H9 (cell line): ENCODE results near the gene SDK2. TPM values are rescaled to one million over a fixed set of nuclear protein-coding genes. Genes with fewer than 3 reads are reported as not detected.

Experiments used
- DNase-seq: peaks from one replicate; pipeline ENCODE4 v3.0.0-alpha.2; 2017
- H2AFZ ChIP-seq: one replicate; pipeline ENCODE4 v1.6.1; 2013; ENCODE audit warnings: mild to moderate bottlenecking, low read length, control low read depth, moderate library complexity
- H2AK5ac ChIP-seq: 2 replicates; pipeline ENCODE4 v1.6.1; 2013; ENCODE audit warnings: low read length, control low read depth, mixed read lengths; ENCODE audit not compliant: insufficient read length
- H2BK120ac ChIP-seq: one replicate; pipeline ENCODE4 v1.6.1; 2013; ENCODE audit warnings: low read depth, mild to moderate bottlenecking, low read length, control low read depth, inconsistent platforms; ENCODE audit not compliant: poor library complexity, severe bottlenecking
- H2BK12ac ChIP-seq: 2 replicates; pipeline ENCODE4 v1.6.1; 2013; ENCODE audit warnings: low read length, control low read depth, mixed read lengths, low read depth; ENCODE audit not compliant: insufficient read length
- H2BK15ac ChIP-seq: 2 replicates; pipeline ENCODE4 v1.6.1; 2013; ENCODE audit warnings: low read depth, low read length, control low read depth
- H2BK20ac ChIP-seq: one replicate; pipeline ENCODE4 v1.6.1; 2013; ENCODE audit warnings: low read depth, mild to moderate bottlenecking, low read length, control low read depth, inconsistent platforms; ENCODE audit not compliant: poor library complexity, severe bottlenecking
- H2BK5ac ChIP-seq: 2 replicates; pipeline ENCODE4 v1.6.1; 2013; ENCODE audit warnings: low read length, control low read depth, mixed read lengths; ENCODE audit not compliant: insufficient read length
- H3K14ac ChIP-seq: 2 replicates; pipeline ENCODE4 v1.6.1; 2013; ENCODE audit warnings: low read length, control low read depth; ENCODE audit not compliant: insufficient read depth
- H3K18ac ChIP-seq: 2 replicates; pipeline ENCODE4 v1.6.1; 2013; ENCODE audit warnings: low read depth, mild to moderate bottlenecking, mixed read lengths, low read length, control low read depth; ENCODE audit not compliant: insufficient read length
- H3K23ac ChIP-seq: 2 replicates; pipeline ENCODE4 v1.6.1; 2013; ENCODE audit warnings: low read length, control low read depth, mixed read lengths, low read depth; ENCODE audit not compliant: insufficient read length
- H3K23me2 ChIP-seq: 2 replicates; pipeline ENCODE4 v1.6.1; 2013; ENCODE audit warnings: low read depth, mild to moderate bottlenecking, mixed read lengths, low read length, control low read depth; ENCODE audit not compliant: insufficient read length, poor library complexity, severe bottlenecking
- H3K27ac ChIP-seq: 2 replicates; pipeline ENCODE4 v1.5.1; 2013; ENCODE audit warnings: low read length, control low read depth, mixed read lengths, low read depth; ENCODE audit not compliant: insufficient read length
- H3K27me3 ChIP-seq: 2 replicates; pipeline ENCODE4 v1.6.1; 2013; ENCODE audit warnings: low read length, control low read depth, inconsistent platforms; ENCODE audit not compliant: insufficient read depth
- H3K4ac ChIP-seq: 2 replicates; pipeline ENCODE4 v1.6.1; 2013; ENCODE audit warnings: low read depth, mild to moderate bottlenecking, control low read depth, inconsistent platforms, low read length, moderate library complexity
- H3K4me1 ChIP-seq: 2 replicates; pipeline ENCODE4 v1.6.1; 2013; ENCODE audit warnings: low read length, control low read depth, inconsistent platforms; ENCODE audit not compliant: insufficient read depth
- H3K4me2 ChIP-seq: 2 replicates; pipeline ENCODE4 v1.6.1; 2013; ENCODE audit warnings: low read length, control low read depth, mixed read lengths; ENCODE audit not compliant: insufficient read length, insufficient read depth
- H3K56ac ChIP-seq: 2 replicates; pipeline ENCODE4 v1.6.1; 2013; ENCODE audit warnings: low read depth, mild to moderate bottlenecking, mixed read lengths, low read length, control low read depth; ENCODE audit not compliant: insufficient read length
- H3K79me1 ChIP-seq: 2 replicates; pipeline ENCODE4 v1.6.1; 2013; ENCODE audit warnings: low read depth, mild to moderate bottlenecking, moderate library complexity, low read length, control low read depth, inconsistent platforms; ENCODE audit not compliant: insufficient read depth, poor library complexity, severe bottlenecking
- H3K79me2 ChIP-seq: 2 replicates; pipeline ENCODE4 v1.6.1; 2013; ENCODE audit warnings: low read length, control low read depth, inconsistent platforms; ENCODE audit not compliant: insufficient read depth
- H3K9ac ChIP-seq: 2 replicates; pipeline ENCODE4 v1.6.1; 2013; ENCODE audit warnings: low read length, control low read depth, mixed read lengths; ENCODE audit not compliant: insufficient read length; ENCODE audit errors: extremely low read depth
- H3K9me3 ChIP-seq: one replicate; pipeline ENCODE4 v1.6.1; 2013; ENCODE audit warnings: low read depth, low read length, inconsistent platforms; ENCODE audit not compliant: control insufficient read depth
- H3T11ph ChIP-seq: one replicate; pipeline ENCODE4 v1.6.1; 2013; ENCODE audit warnings: mild to moderate bottlenecking, low read length, control low read depth, inconsistent platforms
- H4K20me1 ChIP-seq: one replicate; pipeline ENCODE4 v1.6.1; 2013; ENCODE audit not compliant: control insufficient read depth, insufficient read length, insufficient read depth
- H4K5ac ChIP-seq: 2 replicates; pipeline ENCODE4 v1.6.1; 2013; ENCODE audit warnings: low read depth, mild to moderate bottlenecking, mixed read lengths, low read length, control low read depth; ENCODE audit not compliant: insufficient read length
- H4K8ac ChIP-seq: replicated peaks from 2 replicates; pipeline ENCODE4 v1.6.1; 2013; ENCODE audit warnings: low read length, control low read depth, mixed read lengths, low read depth; ENCODE audit not compliant: insufficient read length
- H4K91ac ChIP-seq: 2 replicates; pipeline ENCODE4 v1.6.1; 2013; ENCODE audit warnings: low read depth, mild to moderate bottlenecking, moderate library complexity, mixed read lengths, low read length, control low read depth; ENCODE audit not compliant: insufficient read length
- H3K27ac Mint-ChIP-seq, 3 experiments: 2 replicates in 2 of 3; 3 replicates in 1 of 3; pipeline ENCODE4 v1.8.0; 2020 to 2021; ENCODE audit warnings: mixed read lengths in 3 of 3, mild to moderate bottlenecking in 1 of 3, moderate library complexity in 1 of 3
- H3K27me3 Mint-ChIP-seq: 2 replicates; pipeline ENCODE4 v1.8.0; 2021; ENCODE audit warnings: low read depth, mild to moderate bottlenecking, moderate library complexity, mixed read lengths
- H3K36me3 Mint-ChIP-seq, 3 experiments: 2 replicates in 2 of 3; 3 replicates in 1 of 3; pipeline ENCODE4 v1.8.0; 2020 to 2021; ENCODE audit warnings: low read depth in 3 of 3, mixed read lengths in 3 of 3; ENCODE audit not compliant: insufficient read depth in 1 of 3
- H3K4me1 Mint-ChIP-seq, 2 experiments: 2 replicates each; pipeline ENCODE4 v1.8.0; 2020; ENCODE audit warnings: mixed read lengths in 2 of 2
- H3K4me3 Mint-ChIP-seq, 2 experiments: 2 replicates in 1 of 2; 3 replicates in 1 of 2; pipeline ENCODE4 v1.8.0; 2020 to 2021; ENCODE audit warnings: mild to moderate bottlenecking in 2 of 2, mixed read lengths in 2 of 2, moderate library complexity in 1 of 2
- H3K9me3 Mint-ChIP-seq, 2 experiments: 2 replicates in 1 of 2; 3 replicates in 1 of 2; pipeline ENCODE4 v1.8.0; 2020; ENCODE audit warnings: mild to moderate bottlenecking in 2 of 2, mixed read lengths in 2 of 2, moderate library complexity in 1 of 2
- WGBS: extraction: QIAGEN DNeasy Blood & Tissue Kit; methylation state at CpG from one replicate; pipeline ENCODE4 v1.1.7; 2013; ENCODE audit warnings: missing lambda C conversion rate, low lambda C conversion rate, mixed read lengths; ENCODE audit not compliant: insufficient read length; ENCODE audit errors: extremely low coverage; 5-methylcytosine and 5-hydroxymethylcytosine counted together
- total RNA-seq: library from RNA; stranded (reverse); gene quantifications from 2 replicates; pipeline ENCODE4 v1.2.1, GENCODE V29; 2021
- TF ChIP-seq, protein P1 (sequence below): fragments of 200-600 bp; sonication (generic); conservative IDR thresholded peaks from 3 replicates; pipeline ENCODE4 v1.8.0; 2021; ENCODE audit warnings: antibody characterized with exemption, mild to moderate bottlenecking

The SDK2 gene
- total RNA-seq, 1 experiment from 2014 or later: 9.1 TPM

DNA sequence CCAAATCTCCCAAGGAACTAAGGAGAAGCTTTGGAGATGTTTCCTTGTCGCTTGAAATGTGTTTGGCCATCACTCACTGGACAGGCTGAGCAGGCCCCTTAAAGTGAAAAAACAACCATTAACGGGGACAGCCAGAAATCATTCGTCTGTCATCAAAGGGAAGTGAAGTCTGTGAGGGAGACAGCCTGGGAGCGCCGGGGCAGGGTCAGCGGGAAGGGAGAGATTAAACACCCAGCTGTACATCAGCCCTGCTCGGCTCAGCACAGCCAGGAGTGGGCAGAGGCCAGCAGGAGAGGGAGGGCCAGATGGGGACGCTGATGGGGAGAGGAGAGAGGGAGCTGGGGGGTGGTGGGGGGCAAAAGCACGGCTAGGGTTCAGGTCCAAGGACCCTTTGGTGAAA lies 105.1 kb downstream of the SDK2 start:
- Histone ChIP-seq H3K79me2 (no peaks in the 10 kb centered on the region), H2BK120ac (no peak overlapping the region), H3K4ac (no peak overlapping the region), H3K14ac (no peak overlapping the region), H3K23ac (no peak overlapping the region), H3T11ph (no peak overlapping the region), H2BK15ac (no peak overlapping the region), H3K4me1 (no peaks in the 10 kb centered on the region), H4K8ac (no peak overlapping the region), H3K18ac (no peak overlapping the region), H3K4me2 (no peak overlapping the region), H3K27me3 (no peaks in the 10 kb centered on the region), H2AK5ac (no peak overlapping the region), H3K9ac (no peak overlapping the region), H3K56ac (no peak overlapping the region), H4K91ac (no peak overlapping the region), H4K5ac (no peak overlapping the region), H2BK20ac (no peak overlapping the region), H2BK12ac (no peak overlapping the region), H4K20me1 (no peaks in the 10 kb centered on the region), H2BK5ac (no peak overlapping the region), H3K27ac (no peak overlapping the region), H2AFZ (no peak overlapping the region), H3K9me3 (no peaks in the 10 kb centered on the region), H3K23me2 (no peaks in the 10 kb centered on the region), H3K79me1 (no peaks in the 10 kb centered on the region)
- Mint-ChIP-seq H3K36me3 (no peaks in the 10 kb centered on the region), H3K4me3 (no peak overlapping the region), H3K27me3 (no peaks in the 10 kb centered on the region; the same call in 1 of the 2 replicates), H3K9me3 (no peaks in the 10 kb centered on the region), H3K4me1 (peaks cover 34 to 71% of the 10 kb centered on the region in 2 experiments), H3K27ac (no peak overlapping the region)
- no CpG with 5 or more reads among the region's 9 CpGs for WGBS
- no peak for DNase-seq
- TF ChIP-seq, protein P1, sequence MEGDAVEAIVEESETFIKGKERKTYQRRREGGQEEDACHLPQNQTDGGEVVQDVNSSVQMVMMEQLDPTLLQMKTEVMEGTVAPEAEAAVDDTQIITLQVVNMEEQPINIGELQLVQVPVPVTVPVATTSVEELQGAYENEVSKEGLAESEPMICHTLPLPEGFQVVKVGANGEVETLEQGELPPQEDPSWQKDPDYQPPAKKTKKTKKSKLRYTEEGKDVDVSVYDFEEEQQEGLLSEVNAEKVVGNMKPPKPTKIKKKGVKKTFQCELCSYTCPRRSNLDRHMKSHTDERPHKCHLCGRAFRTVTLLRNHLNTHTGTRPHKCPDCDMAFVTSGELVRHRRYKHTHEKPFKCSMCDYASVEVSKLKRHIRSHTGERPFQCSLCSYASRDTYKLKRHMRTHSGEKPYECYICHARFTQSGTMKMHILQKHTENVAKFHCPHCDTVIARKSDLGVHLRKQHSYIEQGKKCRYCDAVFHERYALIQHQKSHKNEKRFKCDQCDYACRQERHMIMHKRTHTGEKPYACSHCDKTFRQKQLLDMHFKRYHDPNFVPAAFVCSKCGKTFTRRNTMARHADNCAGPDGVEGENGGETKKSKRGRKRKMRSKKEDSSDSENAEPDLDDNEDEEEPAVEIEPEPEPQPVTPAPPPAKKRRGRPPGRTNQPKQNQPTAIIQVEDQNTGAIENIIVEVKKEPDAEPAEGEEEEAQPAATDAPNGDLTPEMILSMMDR: no peak
